Measurements from ENCODE around the gene UACA. TPM values are rescaled to one million over a fixed set of nuclear protein-coding genes. Genes with fewer than 3 reads are reported as not detected.
"Not testable (repeated sequence)": the region's sequence is repeated elsewhere in the genome, so short reads cannot be mapped to it uniquely, and the experiment has no call there.

The UACA gene
- total and polyA plus RNA-seq, 2 donors (not counting 3 experiments of a cell fraction or from before 2014, with no cell fraction given) = 167 to 292 TPM

- DNase-seq (ENCODE audit: low read depth, low spot score) (peak; percentile 82), FAIRE-seq (peak; percentile 72)
- Histone ChIP-seq H3K27me3 (ENCODE audit: control insufficient read depth in 2 of 2, insufficient read depth in 2 of 2, low read length in 2 of 2) (no peaks in the 10 kb centered on the region), H3K79me2 (ENCODE audit: control insufficient read depth, insufficient read depth, low read length) (no peaks in the 10 kb centered on the region), H3K4me2 (ENCODE audit: insufficient read depth, low read length) (peak overlapping the region; percentile 65), H4K20me1 (replicated peaks; ENCODE audit: control insufficient read depth, extremely low read depth, insufficient read depth, low read length) (no peaks in the 10 kb centered on the region), H3K9me3 (replicated peaks; ENCODE audit: control insufficient read depth, insufficient read depth, low read length) (no peaks in the 10 kb centered on the region), H3K9ac (replicated peaks; ENCODE audit: extremely low read depth, insufficient read depth, low read length) (no peak overlapping the region), H3K4me3 (replicated peaks in 1 of 3; ENCODE audit: insufficient read depth in 1 of 3, low read depth in 1 of 3, low read length in 3 of 3) (no peak overlapping the region), H3K27ac (ENCODE audit: insufficient read depth, low read depth, low read length) (peak overlapping the region; percentile 76), H3K36me3 (ENCODE audit: control insufficient read depth in 2 of 2, extremely low read depth in 1 of 2, insufficient read depth in 2 of 2, low read length in 2 of 2) (no peaks in the 10 kb centered on the region), H2AFZ (ENCODE audit: low read depth, low read length) (peak overlapping the region; percentile 91), H3K4me1 (ENCODE audit: control insufficient read depth, extremely low read depth, insufficient read depth, low read length) (peaks cover 30% of the 10 kb centered on the region), H3K9me1 (replicated peaks; ENCODE audit: control insufficient read depth, extremely low read depth, insufficient read depth, low read length) (no peaks in the 10 kb centered on the region)
- CTCF ChIA-PET = interaction anchor here (0.7 to 2.1 kb wide), 4 partner anchors 45 to 238 kb away, joined by 3 to 10 read pairs (median 3); no protein-coding TSS in a partner anchor
- dilution Hi-C loops (cut with MboI; ENCODE audit: extremely low pct_ligation_motif_present, low sequenced_read_pairs) = no loop called here
- intact Hi-C loops (cut with micrococcal nuclease) = no loop called here
- no TSS peak for BruUV-seq (replicated peaks)
- POLR2A ChIA-PET = no interaction called here
- TF ChIP-seq POLR2AphosphoS5 (IDR thresholded peaks at IDR 0.05; ENCODE audit: insufficient read depth, low read depth, low read length) (peak; percentile 46), CTCF (IDR thresholded peaks at IDR 0.05; ENCODE audit: extremely low read depth in 1 of 2, insufficient read depth in 1 of 2, low read depth in 1 of 2, low read length in 2 of 2) (no peak)
These were observed 43.8 kb upstream of the UACA start for GRCh38 chr15:70806992-70807712.

- intact Hi-C loops (cut with micrococcal nuclease); H3K9me1 ChIP-seq (replicated peaks; ENCODE audit: control insufficient read depth, extremely low read depth, insufficient read depth, low read length); DNase-seq (ENCODE audit: low read depth, low spot score); H3K4me3 ChIP-seq (replicated peaks in 1 of 3; ENCODE audit: insufficient read depth in 1 of 3, low read depth in 1 of 3, low read length in 3 of 3); H3K79me2 ChIP-seq (ENCODE audit: control insufficient read depth, insufficient read depth, low read length); FAIRE-seq; H3K9me3 ChIP-seq (replicated peaks; ENCODE audit: control insufficient read depth, insufficient read depth, low read length); H3K9ac ChIP-seq (replicated peaks; ENCODE audit: extremely low read depth, insufficient read depth, low read length); dilution Hi-C loops (cut with MboI; ENCODE audit: extremely low pct_ligation_motif_present, low sequenced_read_pairs); H3K4me2 ChIP-seq (ENCODE audit: insufficient read depth, low read length); H3K27ac ChIP-seq (ENCODE audit: insufficient read depth, low read depth, low read length); H3K36me3 ChIP-seq (ENCODE audit: control insufficient read depth in 2 of 2, extremely low read depth in 1 of 2, insufficient read depth in 2 of 2, low read length in 2 of 2); BruUV-seq (replicated peaks); H2AFZ ChIP-seq (ENCODE audit: low read depth, low read length); H3K27me3 ChIP-seq (ENCODE audit: control insufficient read depth in 2 of 2, insufficient read depth in 2 of 2, low read length in 2 of 2); H4K20me1 ChIP-seq (replicated peaks; ENCODE audit: control insufficient read depth, extremely low read depth, insufficient read depth, low read length); POLR2A ChIA-PET: not testable (repeated sequence)
- CTCF ChIA-PET = interaction anchor here (1.6 to 1.7 kb wide), 2 partner anchors 34 to 82 kb away, joined by 3 to 8 read pairs; no protein-coding TSS in a partner anchor
- H3K4me1 ChIP-seq (ENCODE audit: control insufficient read depth, extremely low read depth, insufficient read depth, low read length) = peaks cover 36% of the 10 kb centered on the region
These were observed 41.0 kb upstream of the UACA start for GRCh38 chr15:70804388-70804787.
